ENCODE data around the gene SLC17A5. TPM values are rescaled to one million over a fixed set of nuclear protein-coding genes. Genes with fewer than 3 reads are reported as not detected.
"Not testable (repeated sequence)": the region's sequence is repeated elsewhere in the genome, so short reads cannot be mapped to it uniquely, and the experiment has no call there.

SLC17A5 gene
- total and polyA plus RNA-seq, 2 donors (not counting 1 experiment from before 2014, with no cell fraction given): 2.1 to 8.0 TPM

- Histone ChIP-seq H3K27me3 (replicated peaks in 1 of 4; ENCODE audit: control extremely low read depth in 1 of 4, control insufficient read depth in 3 of 4, insufficient read depth in 4 of 4, low read length in 3 of 4) (no peaks in the 10 kb centered on the region), H3K79me2 (ENCODE audit: control insufficient read depth, insufficient read depth, low read length) (no peaks in the 10 kb centered on the region), H4K20me1 (ENCODE audit: control insufficient read depth, insufficient read depth, low read length, poor library complexity, severe bottlenecking) (no peaks in the 10 kb centered on the region), H3K27ac (ENCODE audit: low read length in 2 of 2) (no peak overlapping the region), H3K4me1 (ENCODE audit: control insufficient read depth in 2 of 2, insufficient read depth in 2 of 2, low read length in 2 of 2) (peaks cover 0 to 3% of the 10 kb centered on the region in 2 donors), H2AFZ (ENCODE audit: insufficient read depth, low read depth, low read length, poor library complexity, severe bottlenecking) (peak overlapping the region; percentile 25), H3K9ac (ENCODE audit: low read length) (no peak overlapping the region), H3K4me2 (replicated peaks; ENCODE audit: low read depth, low read length, poor library complexity, severe bottlenecking) (no peak overlapping the region), H3K9me3 (ENCODE audit: control extremely low read depth in 1 of 3, control insufficient read depth in 2 of 3, insufficient read depth in 1 of 3, low read length in 2 of 3) (no peaks in the 10 kb centered on the region), H3K4me3 (ENCODE audit: control extremely low read depth in 1 of 5, extremely low read depth in 1 of 5, insufficient read depth in 1 of 5, low read depth in 2 of 5, low read length in 4 of 5) (no peak overlapping the region), H3K36me3 (replicated peaks in 1 of 2; ENCODE audit: control extremely low read depth in 1 of 2, control insufficient read depth in 1 of 2, extremely low read depth in 1 of 2, insufficient read depth in 2 of 2, low read length in 1 of 2) (no peaks in the 10 kb centered on the region)
- ChIA-PET POLR2A (no interaction called here), CTCF (interaction anchor here (3.3 kb wide), 1 partner anchor 20 kb away, joined by 8 read pairs; no protein-coding TSS in a partner anchor)
- no peak for TF ChIP-seq EZH2 (IDR thresholded peaks at IDR 0.05; ENCODE audit: borderline replicate concordance, insufficient read depth, low read depth, low read length, poor library complexity, severe bottlenecking)
- TF ChIP-seq CTCF (IDR thresholded peaks at IDR 0.05): no peak
- WGBS (ENCODE audit: insufficient coverage): 67% methylated on average over 5 of the region's 8 CpGs
- Mint-ChIP-seq H3K27ac (no peak overlapping the region), H3K9me3 (ENCODE audit: insufficient read depth) (no peaks in the 10 kb centered on the region), H3K27me3 (no peaks in the 10 kb centered on the region), H3K4me1 (peaks cover 12% of the 10 kb centered on the region), H3K4me3 (peak overlapping the region; percentile 23)
- DNase-seq: no peak
- ATAC-seq (ENCODE audit: low read depth): no peak
- intact Hi-C loops (cut with micrococcal nuclease): no loop called here
Measured at GRCh38 chr6:73560182-73560732, 93.5 kb downstream of the SLC17A5 start.

GRCh38 chr6:73559399-73559794 lies 94.4 kb downstream of the SLC17A5 start:
- H3K9me3 ChIP-seq (ENCODE audit: control extremely low read depth in 1 of 3, control insufficient read depth in 2 of 3, insufficient read depth in 1 of 3, low read length in 2 of 3); H3K9ac ChIP-seq (ENCODE audit: low read length); H3K27ac ChIP-seq (ENCODE audit: low read length in 2 of 2); POLR2A ChIA-PET; H3K4me3 ChIP-seq (ENCODE audit: control extremely low read depth in 1 of 5, extremely low read depth in 1 of 5, insufficient read depth in 1 of 5, low read depth in 2 of 5, low read length in 4 of 5); H3K27ac Mint-ChIP-seq; H3K9me3 Mint-ChIP-seq (ENCODE audit: insufficient read depth); H4K20me1 ChIP-seq (ENCODE audit: control insufficient read depth, insufficient read depth, low read length, poor library complexity, severe bottlenecking); H2AFZ ChIP-seq (ENCODE audit: insufficient read depth, low read depth, low read length, poor library complexity, severe bottlenecking); intact Hi-C loops (cut with micrococcal nuclease); H3K4me2 ChIP-seq (replicated peaks; ENCODE audit: low read depth, low read length, poor library complexity, severe bottlenecking); H3K27me3 Mint-ChIP-seq; ATAC-seq (ENCODE audit: low read depth); H3K4me1 ChIP-seq (ENCODE audit: control insufficient read depth in 2 of 2, insufficient read depth in 2 of 2, low read length in 2 of 2); H3K27me3 ChIP-seq (replicated peaks in 1 of 4; ENCODE audit: control extremely low read depth in 1 of 4, control insufficient read depth in 3 of 4, insufficient read depth in 4 of 4, low read length in 3 of 4); H3K79me2 ChIP-seq (ENCODE audit: control insufficient read depth, insufficient read depth, low read length); DNase-seq; H3K4me3 Mint-ChIP-seq; H3K36me3 ChIP-seq (replicated peaks in 1 of 2; ENCODE audit: control extremely low read depth in 1 of 2, control insufficient read depth in 1 of 2, extremely low read depth in 1 of 2, insufficient read depth in 2 of 2, low read length in 1 of 2): not testable (repeated sequence)
- CTCF ChIA-PET: interaction anchor here (0.6 to 3.3 kb wide), 4 partner anchors 21 to 274 kb away, joined by 3 to 8 read pairs (median 4); no protein-coding TSS in a partner anchor
- H3K4me1 Mint-ChIP-seq: peaks cover 12% of the 10 kb centered on the region
- 99% methylated on average over 10 of the region's 12 CpGs for WGBS (ENCODE audit: insufficient coverage)
